ENCODE measurements around the gene ATP8A2. TPM values are rescaled to one million over a fixed set of nuclear protein-coding genes. Genes with fewer than 3 reads are reported as not detected.
"Not testable (repeated sequence)": the region's sequence is repeated elsewhere in the genome, so short reads cannot be mapped to it uniquely, and the experiment has no call there.

ATP8A2 gene
- total and polyA plus RNA-seq, 2 of the 4 experiments (the other 2 are of a cell fraction): 0.02 to 0.18 TPM

DNA sequence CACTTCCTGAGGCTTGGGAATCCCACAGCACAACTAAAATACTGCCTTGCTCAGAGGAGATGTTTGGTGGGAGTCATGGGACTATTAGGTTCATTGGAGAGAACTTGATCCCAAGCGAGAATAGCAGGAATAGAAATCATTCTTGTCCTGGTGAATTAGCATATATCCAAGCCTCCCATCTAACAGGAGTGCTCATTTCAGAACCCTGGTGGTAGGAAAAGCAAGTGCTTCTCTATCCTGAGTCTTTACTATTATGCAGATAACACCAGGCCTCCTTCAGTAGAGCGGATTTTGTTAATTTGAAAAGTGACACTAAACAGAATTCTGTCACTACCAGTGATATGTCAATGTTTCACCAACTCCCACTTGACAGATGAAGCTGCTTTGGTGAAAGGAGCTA, 199.5 kb downstream of the ATP8A2 start:
- Histone ChIP-seq H4K20me1 (ENCODE audit: insufficient read depth, low read length) (no peaks in the 10 kb centered on the region), H2BK5ac (ENCODE audit: low read depth, low read length, poor library complexity, severe bottlenecking) (no peak overlapping the region), H3K4ac (ENCODE audit: low read depth, low read length) (no peak overlapping the region), H3K27me3 (ENCODE audit: control insufficient read depth, insufficient read depth, low read length) (no peaks in the 10 kb centered on the region), H3K9ac (ENCODE audit: low read depth, low read length) (no peak overlapping the region), H3K36me3 (ENCODE audit: control insufficient read depth, insufficient read depth, low read length) (no peaks in the 10 kb centered on the region), H3K4me1 (ENCODE audit: control insufficient read depth, insufficient read depth, low read length) (no peaks in the 10 kb centered on the region), H3K79me1 (ENCODE audit: low read depth in 1 of 2, low read length in 2 of 2) (no peaks in the 10 kb centered on the region), H4K91ac (ENCODE audit: insufficient read depth, low read depth, low read length) (no peak overlapping the region), H3K56ac (ENCODE audit: extremely low read depth, insufficient read depth, low read length) (no peak overlapping the region), H3K23ac (ENCODE audit: low read depth, low read length) (no peak overlapping the region), H4K5ac (ENCODE audit: low read depth, low read length) (no peak overlapping the region), H2AK9ac (replicated peaks; ENCODE audit: low read depth, low read length, poor library complexity) (no peak overlapping the region), H3K4me3 (ENCODE audit: insufficient read depth, low read depth, low read length) (no peak overlapping the region), H3K9me1 (ENCODE audit: insufficient read depth, low read length) (no peaks in the 10 kb centered on the region), H3K9me3 (ENCODE audit: control insufficient read depth, insufficient read depth, low read length) (no peaks in the 10 kb centered on the region), H2BK20ac (ENCODE audit: low read depth, low read length) (no peak overlapping the region), H4K8ac (ENCODE audit: low read depth in 2 of 2, low read length in 2 of 2) (no peak overlapping the region), H3K4me2 (ENCODE audit: low read depth, low read length) (no peak overlapping the region), H2AK5ac (ENCODE audit: low read depth, low read length) (no peak overlapping the region), H2AFZ (replicated peaks; ENCODE audit: low read length, poor library complexity) (no peak overlapping the region), H3K27ac (ENCODE audit: insufficient read depth, low read length) (no peak overlapping the region), H2BK120ac (ENCODE audit: low read depth, low read length) (no peak overlapping the region), H3K18ac (ENCODE audit: low read depth, low read length) (no peak overlapping the region), H2BK15ac (ENCODE audit: low read depth, low read length) (no peak overlapping the region), H3K14ac (replicated peaks; ENCODE audit: low read depth, low read length) (no peak overlapping the region)
- in situ Hi-C loops (cut with MboI; ENCODE audit: low sequenced_read_pairs): loop anchor here (5.0 kb wide), 1 partner anchor 511 kb away; no protein-coding TSS in a partner anchor
- dilution Hi-C loops (cut with HindIII; ENCODE audit: low sequenced_read_pairs, unreplicated experiment): no loop called here
- intact Hi-C loops (cut with micrococcal nuclease): no loop called here
- ChIA-PET CTCF (no interaction called here), POLR2A (ENCODE audit: unreplicated experiment) (no interaction called here)
- TF ChIP-seq CEBPB (IDR thresholded peaks at IDR 0.05; ENCODE audit: low read depth, low read length): no peak
- TF ChIP-seq USF2 (IDR thresholded peaks at IDR 0.05; ENCODE audit: low read depth, low read length): no peak
- no peak for TF ChIP-seq CHD1 (IDR thresholded peaks at IDR 0.05; ENCODE audit: low read depth, low read length)
- TF ChIP-seq MXI1 (IDR thresholded peaks at IDR 0.05; ENCODE audit: borderline replicate concordance, low read depth, low read length): no peak
- no peak for TF ChIP-seq POLR2A (IDR thresholded peaks at IDR 0.05; ENCODE audit: low read depth, low read length)
- TF ChIP-seq, protein P1, sequence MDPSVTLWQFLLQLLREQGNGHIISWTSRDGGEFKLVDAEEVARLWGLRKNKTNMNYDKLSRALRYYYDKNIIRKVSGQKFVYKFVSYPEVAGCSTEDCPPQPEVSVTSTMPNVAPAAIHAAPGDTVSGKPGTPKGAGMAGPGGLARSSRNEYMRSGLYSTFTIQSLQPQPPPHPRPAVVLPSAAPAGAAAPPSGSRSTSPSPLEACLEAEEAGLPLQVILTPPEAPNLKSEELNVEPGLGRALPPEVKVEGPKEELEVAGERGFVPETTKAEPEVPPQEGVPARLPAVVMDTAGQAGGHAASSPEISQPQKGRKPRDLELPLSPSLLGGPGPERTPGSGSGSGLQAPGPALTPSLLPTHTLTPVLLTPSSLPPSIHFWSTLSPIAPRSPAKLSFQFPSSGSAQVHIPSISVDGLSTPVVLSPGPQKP (IDR thresholded peaks at IDR 0.05; ENCODE audit: borderline replicate concordance, low read depth, low read length): no peak
- TF ChIP-seq RAD21 (IDR thresholded peaks at IDR 0.05; ENCODE audit: low read length): no peak
- DNase-seq (no peak), ATAC-seq (ENCODE audit: low read depth) (no peak)
- no CpG with 5 or more reads among the region's 2 CpGs for WGBS, 2 experiments (ENCODE audit: extremely low coverage in 2 of 2, insufficient read length in 1 of 2)
- no TSS peak for BruUV-seq (replicated peaks)

- H3K4ac ChIP-seq (ENCODE audit: low read depth, low read length); H3K4me1 ChIP-seq (ENCODE audit: control insufficient read depth, insufficient read depth, low read length); H2AFZ ChIP-seq (replicated peaks; ENCODE audit: low read length, poor library complexity); H2BK15ac ChIP-seq (ENCODE audit: low read depth, low read length); H2AK5ac ChIP-seq (ENCODE audit: low read depth, low read length); dilution Hi-C loops (cut with HindIII; ENCODE audit: low sequenced_read_pairs, unreplicated experiment); H3K4me2 ChIP-seq (ENCODE audit: low read depth, low read length); H4K8ac ChIP-seq (ENCODE audit: low read depth in 2 of 2, low read length in 2 of 2); H3K36me3 ChIP-seq (ENCODE audit: control insufficient read depth, insufficient read depth, low read length); POLR2A ChIA-PET (ENCODE audit: unreplicated experiment); ATAC-seq (ENCODE audit: low read depth); H3K9ac ChIP-seq (ENCODE audit: low read depth, low read length); H3K27ac ChIP-seq (ENCODE audit: insufficient read depth, low read length); H4K20me1 ChIP-seq (ENCODE audit: insufficient read depth, low read length); intact Hi-C loops (cut with micrococcal nuclease); BruUV-seq (replicated peaks); H4K5ac ChIP-seq (ENCODE audit: low read depth, low read length); H3K14ac ChIP-seq (replicated peaks; ENCODE audit: low read depth, low read length); H3K56ac ChIP-seq (ENCODE audit: extremely low read depth, insufficient read depth, low read length); H3K27me3 ChIP-seq (ENCODE audit: control insufficient read depth, insufficient read depth, low read length); H2BK5ac ChIP-seq (ENCODE audit: low read depth, low read length, poor library complexity, severe bottlenecking); H4K91ac ChIP-seq (ENCODE audit: insufficient read depth, low read depth, low read length); H2BK20ac ChIP-seq (ENCODE audit: low read depth, low read length); CTCF ChIA-PET; H2BK120ac ChIP-seq (ENCODE audit: low read depth, low read length); H2AK9ac ChIP-seq (replicated peaks; ENCODE audit: low read depth, low read length, poor library complexity); H3K4me3 ChIP-seq (ENCODE audit: insufficient read depth, low read depth, low read length); H3K23ac ChIP-seq (ENCODE audit: low read depth, low read length); H3K79me1 ChIP-seq (ENCODE audit: low read depth in 1 of 2, low read length in 2 of 2); DNase-seq; H3K9me3 ChIP-seq (ENCODE audit: control insufficient read depth, insufficient read depth, low read length); H3K18ac ChIP-seq (ENCODE audit: low read depth, low read length); H3K9me1 ChIP-seq (ENCODE audit: insufficient read depth, low read length): not testable (repeated sequence)
- WGBS, 2 experiments (ENCODE audit: extremely low coverage in 2 of 2, insufficient read length in 1 of 2): 40% methylated on average over 2 of the region's 8 CpGs; no CpG with 5 or more reads in 1 of the 2 experiments
- in situ Hi-C loops (cut with MboI; ENCODE audit: low sequenced_read_pairs): loop anchor here (5.0 kb wide), 1 partner anchor 510 kb away; no protein-coding TSS in a partner anchor
These were observed 200.4 kb downstream of the ATP8A2 start for GRCh38 chr13:25572171-25572570.
